OCI-LY1 (cell line): ENCODE measurements around the gene SENP2.

ENCODE experiments used
- CTCF ChIP-seq: fragments of 200-600 bp; sonication (generic), shearing (Covaris generic); IDR thresholded peaks from 2 replicates; pipeline ENCODE4 v1.5.1; 2017; ENCODE audit warnings: mild to moderate bottlenecking, antibody characterized with exemption, low read length, moderate library complexity, mixed read lengths
- EZH2 ChIP-seq: fragments of 200-600 bp; sonication (generic), shearing (Covaris generic); IDR thresholded peaks from 2 replicates; pipeline ENCODE4 v1.8.0; 2017; ENCODE audit warnings: borderline replicate concordance, mixed run types, mild to moderate bottlenecking, antibody characterized with exemption, low read length, moderate library complexity, mixed read lengths

GRCh38 chr3:185561374-185561943 lies 24.6 kb upstream of the SENP2 start:
- TF ChIP-seq CTCF: no peak
- no peak for TF ChIP-seq EZH2
